GM18519 (cell line): ENCODE measurements around the gene HSD17B3.
"Not testable (repeated sequence)": the region's sequence is repeated elsewhere in the genome, so short reads cannot be mapped to it uniquely, and the experiment has no call there.

Experiments used
- ATAC-seq: cut with Tn5 transposase; IDR thresholded peaks from one replicate; pipeline ENCODE4 v1.9.1; 2021; ENCODE audit warnings: mild to moderate bottlenecking, moderate library complexity; ENCODE audit not compliant: unreplicated experiment, low FRiP score

HSD17B3 gene

GRCh38 chr9:96309850-96310249 lies 7.9 kb upstream of the HSD17B3 start:
- ATAC-seq: no peak

DNA sequence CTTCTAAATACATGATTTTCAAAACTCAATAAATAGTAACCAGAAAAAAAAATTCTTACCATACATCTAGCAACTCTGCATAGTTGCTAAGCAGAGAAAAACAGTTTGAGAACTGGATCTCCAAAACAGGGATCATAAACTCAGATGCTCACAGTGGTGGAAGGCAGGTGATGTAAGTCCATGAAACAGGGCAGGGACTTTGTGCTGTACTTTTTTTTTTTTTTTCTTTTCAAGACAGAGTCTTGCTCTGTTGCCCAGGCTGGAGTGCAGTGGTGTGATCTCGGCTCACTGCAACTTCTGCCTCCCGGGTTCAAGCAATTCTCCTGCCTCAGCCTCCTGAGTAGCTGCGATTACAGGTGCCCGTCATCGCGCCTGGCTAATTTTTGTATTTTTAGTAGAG lies 5.0 kb upstream of the HSD17B3 start:
- ATAC-seq: not testable (repeated sequence)

DNA sequence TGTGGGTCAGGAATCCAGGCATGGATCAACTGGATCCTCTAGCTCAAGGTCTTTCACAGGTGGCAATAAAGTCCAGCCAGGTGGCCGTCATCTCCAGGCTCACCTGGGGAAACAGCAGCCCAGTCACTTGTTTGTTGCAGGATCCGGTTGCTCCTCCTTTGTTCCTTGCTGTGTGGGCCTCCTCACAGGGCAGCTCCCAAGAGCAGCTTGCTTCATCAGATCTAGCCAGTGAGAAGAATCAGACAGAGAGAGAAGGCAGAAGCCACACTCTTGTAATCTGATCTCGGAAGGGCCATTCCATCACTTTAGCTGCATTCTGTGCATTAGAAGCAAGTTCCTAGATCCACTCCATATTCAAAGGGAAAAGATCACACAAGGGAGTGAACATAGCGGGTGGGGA lies 3.2 kb upstream of the HSD17B3 start:
- no peak for ATAC-seq

- no peak for ATAC-seq
Measured at GRCh38 chr9:96304230-96304629, 2.3 kb upstream of the HSD17B3 start.

DNA sequence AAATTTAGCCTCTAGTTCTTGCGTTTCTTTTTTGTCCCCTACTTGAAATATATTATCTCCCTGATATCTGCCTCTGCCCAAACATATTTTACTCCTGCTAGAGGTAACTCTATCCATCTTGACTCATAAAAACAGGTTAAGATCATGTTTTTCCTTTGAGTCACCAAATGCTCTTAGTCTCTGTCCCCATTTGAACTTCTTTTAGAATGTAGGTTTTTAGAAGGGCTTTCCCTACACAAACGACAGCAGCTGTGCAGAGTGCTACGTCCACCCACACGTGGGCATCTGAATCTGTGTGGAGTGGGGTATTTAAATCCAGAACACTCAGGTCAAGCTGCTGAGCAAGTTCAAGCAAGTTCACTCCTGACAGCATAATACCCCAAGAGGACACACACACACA lies 2.2 kb downstream of the HSD17B3 start:
- no peak for ATAC-seq

- no peak for ATAC-seq
Measured at GRCh38 chr9:96294159-96294545, 7.8 kb downstream of the HSD17B3 start.

DNA sequence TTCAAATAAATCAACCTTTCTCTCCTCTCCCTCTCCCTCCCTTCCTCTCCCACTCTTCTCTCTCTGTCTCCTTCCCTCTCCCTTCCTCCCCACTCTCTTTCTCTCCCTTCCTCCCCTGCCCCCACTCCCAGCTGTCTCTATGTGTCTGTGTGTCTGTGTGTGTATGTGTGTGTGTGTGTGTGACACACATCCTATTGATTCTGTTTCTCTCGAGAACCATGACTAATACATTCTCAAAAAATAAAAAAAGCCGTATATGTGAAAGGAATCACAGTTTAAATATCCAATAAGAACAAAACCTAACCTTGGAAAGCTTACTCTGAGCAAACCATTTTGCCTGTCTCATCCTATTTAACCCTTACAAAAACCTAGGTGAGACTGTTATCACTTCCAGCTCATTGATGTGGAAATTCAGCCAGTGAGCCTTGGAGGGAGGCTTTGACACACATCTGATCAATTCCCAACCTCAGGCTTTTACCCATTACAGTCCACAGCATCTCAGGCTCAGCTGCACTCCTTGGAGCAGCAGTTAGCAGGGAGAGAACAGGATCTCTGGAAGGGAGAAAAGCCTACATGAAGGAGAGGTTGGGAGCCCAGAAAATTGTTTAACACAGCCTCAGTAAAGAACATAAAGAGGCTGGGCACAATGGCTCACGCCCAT lies 8.3 kb downstream of the HSD17B3 start:
- ATAC-seq: no peak

DNA sequence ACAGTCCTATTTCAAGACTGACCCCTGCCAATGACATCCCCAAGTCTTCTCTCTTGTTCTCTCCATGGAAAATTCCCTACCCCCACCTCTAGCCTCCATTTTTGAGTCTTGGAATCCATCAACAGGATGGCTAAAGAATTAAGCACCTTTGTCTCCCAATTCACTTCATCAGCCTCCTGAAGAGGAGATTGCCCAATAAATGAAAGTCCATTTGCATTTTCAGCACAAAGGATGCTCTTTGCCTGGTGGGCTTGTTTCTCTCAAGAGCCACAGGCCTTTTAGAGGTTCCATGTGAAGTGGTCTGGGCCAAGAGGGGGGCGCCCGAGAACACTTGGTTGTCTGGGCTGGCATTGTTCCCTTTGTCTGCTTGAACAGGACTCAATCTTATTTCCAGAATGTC lies 12.6 kb downstream of the HSD17B3 start:
- ATAC-seq: no peak

- no peak for ATAC-seq
Measured at GRCh38 chr9:96281641-96282040, 20.3 kb downstream of the HSD17B3 start.

GRCh38 chr9:96279932-96280331 lies 22.0 kb downstream of the HSD17B3 start:
- ATAC-seq: no peak

DNA sequence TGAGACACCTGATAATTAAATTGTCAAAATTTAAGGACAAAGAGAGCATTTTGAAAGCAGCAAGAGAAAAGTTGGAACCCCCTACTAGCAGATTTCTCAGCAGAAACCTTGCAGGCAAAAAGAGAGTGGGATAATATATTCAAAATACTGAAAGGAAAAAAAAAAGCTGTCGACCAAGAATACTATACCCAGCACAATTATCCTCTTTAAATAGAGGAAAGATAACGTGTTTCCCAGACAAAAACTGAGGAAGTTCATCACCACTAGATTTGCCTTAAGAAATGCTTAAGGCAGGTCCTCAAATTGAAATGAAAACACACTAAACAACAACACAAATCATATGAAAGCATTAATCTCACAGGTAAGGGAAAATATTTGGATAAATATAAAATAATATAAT lies 27.0 kb downstream of the HSD17B3 start:
- ATAC-seq: no peak

GRCh38 chr9:96270236-96270744 lies 31.7 kb downstream of the HSD17B3 start:
- no peak for ATAC-seq

DNA sequence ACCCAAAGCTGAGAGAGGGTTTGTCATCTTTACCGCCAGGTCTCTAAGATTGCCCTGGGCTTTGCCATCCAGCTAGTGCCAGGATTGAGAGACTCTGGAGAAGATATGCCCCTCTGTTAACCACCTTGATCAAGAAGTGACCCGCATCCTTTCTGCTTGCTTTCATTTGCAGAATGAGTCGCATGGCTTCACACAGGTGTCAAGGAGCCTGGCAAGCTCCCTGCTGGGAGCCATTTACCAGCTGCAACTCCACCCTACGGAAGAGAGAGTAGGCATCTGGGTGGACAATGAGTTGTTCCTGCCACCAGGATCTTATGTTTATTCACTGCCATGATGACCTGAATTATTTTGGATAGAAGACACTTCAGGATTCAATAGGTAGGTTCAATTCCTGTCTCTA lies 43.0 kb downstream of the HSD17B3 start:
- ATAC-seq: no peak

GRCh38 chr9:96256800-96257199 lies 45.2 kb downstream of the HSD17B3 start:
- no peak for ATAC-seq

DNA sequence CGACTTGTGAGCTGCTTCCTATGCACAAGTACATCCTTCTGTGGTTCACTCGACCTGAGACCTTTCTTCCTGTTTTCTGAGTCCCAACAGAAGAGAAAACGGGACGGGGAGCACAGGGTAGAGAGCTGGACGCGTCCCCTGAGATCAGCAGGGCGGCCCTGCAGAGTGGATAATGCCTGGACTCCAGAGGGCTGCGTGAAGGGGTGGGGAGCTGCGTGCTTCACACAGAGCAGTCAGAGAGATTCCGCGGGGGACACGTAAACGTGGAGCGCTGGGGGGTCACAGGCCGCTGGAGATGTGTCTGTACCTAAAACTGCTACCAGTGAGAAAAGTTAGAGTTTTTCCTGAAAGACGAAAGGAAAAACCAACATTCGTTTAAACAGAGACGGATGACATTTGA lies 46.3 kb downstream of the HSD17B3 start:
- no peak for ATAC-seq

DNA sequence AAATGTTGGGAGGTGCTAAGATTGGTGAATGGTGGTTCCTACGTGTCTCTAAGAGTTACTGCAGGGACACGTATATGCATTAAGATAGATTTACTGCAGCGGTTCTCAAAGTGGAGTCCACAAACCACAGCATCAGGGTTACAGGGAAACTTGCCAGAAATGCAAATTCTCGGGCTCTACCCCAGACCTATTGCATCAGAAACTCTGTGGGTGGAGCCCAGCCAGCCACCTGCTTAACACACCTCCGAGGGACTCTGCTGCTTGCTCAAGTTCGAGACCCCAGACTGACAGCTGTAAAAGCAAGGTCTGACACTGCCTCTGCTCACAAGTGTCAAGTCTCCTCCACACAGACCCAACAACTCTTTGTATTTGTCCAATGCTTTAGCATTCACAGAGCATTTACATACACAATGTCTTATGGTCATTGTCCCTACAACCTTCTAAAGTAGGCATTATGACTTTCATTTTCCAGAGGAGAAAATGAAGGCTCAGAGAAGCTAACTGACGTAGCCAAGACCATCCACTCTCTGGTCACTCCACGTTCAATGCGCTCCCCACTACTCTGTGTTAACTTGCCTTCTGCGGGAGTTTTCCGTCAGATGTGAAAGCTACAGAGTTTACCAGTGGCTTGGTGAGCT lies 48.8 kb downstream of the HSD17B3 start:
- ATAC-seq: no peak

DNA sequence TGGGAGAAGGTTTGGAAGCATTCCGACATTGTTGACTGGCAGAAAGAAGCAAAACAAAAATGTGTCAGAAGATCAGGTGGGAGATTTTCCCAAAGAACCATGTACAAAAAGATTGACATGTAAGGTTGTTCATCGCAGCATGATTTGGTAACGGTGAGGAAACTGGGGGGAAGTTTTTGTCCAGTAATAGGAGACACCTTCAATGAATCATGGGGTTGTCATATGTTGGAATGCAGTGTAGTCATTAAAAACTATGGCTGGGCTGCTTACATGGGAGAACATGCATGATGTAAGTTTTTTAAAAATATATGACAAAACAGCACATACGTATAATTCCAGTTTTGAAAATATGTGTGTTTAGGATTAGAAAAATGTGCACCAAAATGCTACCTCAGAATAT lies 50.5 kb downstream of the HSD17B3 start:
- no peak for ATAC-seq

DNA sequence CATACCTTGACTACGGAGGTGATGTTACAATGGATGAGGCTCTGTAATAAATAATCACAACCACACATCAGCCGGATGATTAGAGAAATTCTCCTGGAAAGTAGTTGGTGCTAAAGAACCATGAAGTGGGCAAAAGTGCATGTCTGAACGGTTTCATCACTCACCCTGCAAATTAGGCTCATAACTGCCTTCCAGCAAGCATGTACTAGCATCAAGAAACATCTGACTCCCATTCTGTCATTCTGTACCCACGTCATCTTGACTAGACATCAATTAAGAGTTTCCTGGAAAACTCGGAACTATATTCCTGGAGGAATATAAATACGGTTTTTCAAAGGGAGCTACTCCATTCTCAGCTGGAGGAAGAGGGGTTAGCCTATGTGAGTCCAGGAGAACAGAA lies 52.2 kb downstream of the HSD17B3 start:
- ATAC-seq: no peak

GRCh38 chr9:96246267-96246671 lies 55.7 kb downstream of the HSD17B3 start:
- no peak for ATAC-seq

- no peak for ATAC-seq
Measured at GRCh38 chr9:96245399-96245798, 56.6 kb downstream of the HSD17B3 start.

- ATAC-seq: no peak
Measured at GRCh38 chr9:96243778-96244177, 58.2 kb downstream of the HSD17B3 start.

- no peak for ATAC-seq
Measured at GRCh38 chr9:96242811-96243210, 59.2 kb downstream of the HSD17B3 start.
